WTC11 (cell line): Measurements from ENCODE around the gene CLCA1. TPM values are rescaled to one million over a fixed set of nuclear protein-coding genes. Genes with fewer than 3 reads are reported as not detected.

Experiments used
- ATAC-seq: fragments of 200-7000 bp; cut with Tn5 transposase; 2 replicates; pipeline ENCODE4 v1.10.0; 2021; ENCODE audit warnings: mild to moderate bottlenecking, moderate library complexity
- CTCF ChIA-PET: fragments of 300-600 bp; sonication (Branson Sonifier 250); formaldehyde crosslinking; loops from one replicate; lab custom pipeline; 2021; ENCODE audit warnings: antibody characterized with exemption; lab: Charles Lee
- POLR2A ChIA-PET: fragments of 350-600 bp; sonication (Branson Sonifier 250); formaldehyde crosslinking; loops from one replicate; lab custom pipeline; 2021; ENCODE audit warnings: antibody characterized with exemption; lab: Charles Lee
- DNase-seq: peaks from one replicate; pipeline ENCODE4 v3.0.0; 2021; ENCODE audit warnings: low spot score
- H3K27ac Mint-ChIP-seq: 2 replicates; pipeline ENCODE4 v1.8.0; 2021; ENCODE audit warnings: mixed read lengths
- H3K27me3 Mint-ChIP-seq: 2 replicates; pipeline ENCODE4 v1.8.0; 2021; ENCODE audit warnings: low read depth, mild to moderate bottlenecking, moderate library complexity, mixed read lengths
- H3K36me3 Mint-ChIP-seq: 2 replicates; pipeline ENCODE4 v1.8.0; 2021; ENCODE audit warnings: mixed read lengths
- H3K4me1 Mint-ChIP-seq: 2 replicates; pipeline ENCODE4 v1.8.0; 2022; ENCODE audit warnings: mixed read lengths
- H3K4me3 Mint-ChIP-seq: 2 replicates; pipeline ENCODE4 v1.8.0; 2021; ENCODE audit warnings: mild to moderate bottlenecking, moderate library complexity, mixed read lengths
- H3K9me3 Mint-ChIP-seq: 2 replicates; pipeline ENCODE4 v1.8.0; 2021; ENCODE audit warnings: mixed read lengths
- ATF3 ChIP-seq: sonication (generic); formaldehyde crosslinking; conservative IDR thresholded peaks from 2 replicates; pipeline ENCODE4 v1.8.1; 2022; ENCODE audit warnings: mild to moderate bottlenecking, missing genetic modification reagents
- ATF6 ChIP-seq: sonication (generic); formaldehyde crosslinking; IDR thresholded peaks from 2 replicates; pipeline ENCODE4 v1.8.1; 2023; ENCODE audit warnings: mild to moderate bottlenecking, missing genetic modification reagents
- E2F1 ChIP-seq: sonication (generic); formaldehyde crosslinking; IDR thresholded peaks from 2 replicates; pipeline ENCODE4 v1.8.0; 2022; ENCODE audit warnings: mild to moderate bottlenecking, missing genetic modification reagents
- E2F5 ChIP-seq: sonication (generic); formaldehyde crosslinking; IDR thresholded peaks from 2 replicates; pipeline ENCODE4 v1.8.1; 2022; ENCODE audit warnings: mild to moderate bottlenecking, moderate library complexity, missing genetic modification reagents
- ESRRA ChIP-seq: sonication (generic); formaldehyde crosslinking; IDR thresholded peaks from 2 replicates; pipeline ENCODE4 v1.8.1; 2022; ENCODE audit warnings: mild to moderate bottlenecking, missing genetic modification reagents, borderline replicate concordance
- ETV6 ChIP-seq: sonication (generic); formaldehyde crosslinking; IDR thresholded peaks from 2 replicates; pipeline ENCODE4 v1.8.1; 2022; ENCODE audit warnings: mild to moderate bottlenecking, missing genetic modification reagents
- FOXK1 ChIP-seq: sonication (generic); formaldehyde crosslinking; IDR thresholded peaks from 2 replicates; pipeline ENCODE4 v1.8.0; 2022; ENCODE audit warnings: mild to moderate bottlenecking, moderate library complexity, missing genetic modification reagents
- FOXP1 ChIP-seq: sonication (generic); formaldehyde crosslinking; IDR thresholded peaks from 2 replicates; pipeline ENCODE4 v1.8.0; 2022; ENCODE audit warnings: missing genetic modification reagents, mild to moderate bottlenecking, moderate library complexity, borderline replicate concordance
- GABPB1 ChIP-seq: sonication (generic); formaldehyde crosslinking; IDR thresholded peaks from 2 replicates; pipeline ENCODE4 v1.8.1; 2023; ENCODE audit warnings: mild to moderate bottlenecking, missing genetic modification reagents
- JUN ChIP-seq: sonication (generic); formaldehyde crosslinking; IDR thresholded peaks from 2 replicates; pipeline ENCODE4 v1.8.0; 2023; ENCODE audit warnings: mild to moderate bottlenecking, missing genetic modification reagents
- MXD4 ChIP-seq: fragments of 250-450 bp; sonication (Bioruptor Pico); IDR thresholded peaks from 2 replicates; pipeline ENCODE4 v1.8.0; 2021; ENCODE audit warnings: mild to moderate bottlenecking, moderate library complexity, borderline replicate concordance
- OVOL2 ChIP-seq: fragments of 250-450 bp; sonication (Bioruptor Pico); IDR thresholded peaks from 2 replicates; pipeline ENCODE4 v1.9.0; 2021; ENCODE audit warnings: mild to moderate bottlenecking, borderline replicate concordance
- PREB ChIP-seq: sonication (generic); formaldehyde crosslinking; IDR thresholded peaks from 2 replicates; pipeline ENCODE4 v1.8.1; 2022; ENCODE audit warnings: mild to moderate bottlenecking, missing genetic modification reagents, moderate library complexity, borderline replicate concordance
- PRRX2 ChIP-seq: fragments of 250-450 bp; sonication (Bioruptor Pico); IDR thresholded peaks from 2 replicates; pipeline ENCODE4 v1.8.0; 2021; ENCODE audit warnings: mild to moderate bottlenecking
- TP53 ChIP-seq: sonication (generic); formaldehyde crosslinking; IDR thresholded peaks from 2 replicates; pipeline ENCODE4 v1.8.1; 2023; ENCODE audit warnings: mild to moderate bottlenecking, missing genetic modification reagents
- ZNF219 ChIP-seq: sonication (generic); formaldehyde crosslinking; IDR thresholded peaks from 2 replicates; pipeline ENCODE4 v1.8.0; 2023; ENCODE audit warnings: missing genetic modification reagents, mild to moderate bottlenecking, borderline replicate concordance
- ZNF281 ChIP-seq: sonication (generic); formaldehyde crosslinking; IDR thresholded peaks from 2 replicates; pipeline ENCODE4 v1.8.0; 2023; ENCODE audit warnings: mild to moderate bottlenecking, missing genetic modification reagents
- ZNF416 ChIP-seq: fragments of 250-450 bp; sonication (Bioruptor Pico); IDR thresholded peaks from 2 replicates; pipeline ENCODE4 v1.9.0; 2021; ENCODE audit warnings: mild to moderate bottlenecking, inconsistent platforms
- ZNF532 ChIP-seq: fragments of 250-450 bp; sonication (Bioruptor Pico); IDR thresholded peaks from 2 replicates; pipeline ENCODE4 v1.9.0; 2021; ENCODE audit warnings: mild to moderate bottlenecking, borderline replicate concordance
- total RNA-seq: library from RNA; stranded (reverse); gene quantifications from 3 replicates; pipeline ENCODE4 v1.2.3, GENCODE V29; 2021

The CLCA1 gene
- total RNA-seq, 1 experiment from 2014 or later, result 0.11 TPM

- TF ChIP-seq ATF6 (CRISPR knock-in tag), result no peak
- TF ChIP-seq, all 79 proteins: peak for 0
- Mint-ChIP-seq H3K27ac (no peak overlapping the region), H3K9me3 (no peaks in the 10 kb centered on the region), H3K4me3 (no peak overlapping the region), H3K4me1 (no peaks in the 10 kb centered on the region), H3K36me3 (no peaks in the 10 kb centered on the region), H3K27me3 (no peaks in the 10 kb centered on the region)
- ChIA-PET CTCF (no interaction called here), POLR2A (no interaction called here)
- no peak for ATAC-seq
- DNase-seq, result no peak
Observed at GRCh38 chr1:86461482-86461881, 7.2 kb upstream of the CLCA1 start.

GRCh38 chr1:86464819-86465218 is 3.9 kb upstream of the CLCA1 start:
- CTCF ChIA-PET, result no interaction called here
- POLR2A ChIA-PET, result no interaction called here
- Mint-ChIP-seq H3K27ac (no peak overlapping the region), H3K9me3 (no peaks in the 10 kb centered on the region), H3K36me3 (no peaks in the 10 kb centered on the region), H3K4me3 (no peak overlapping the region), H3K4me1 (no peaks in the 10 kb centered on the region), H3K27me3 (no peaks in the 10 kb centered on the region)
- DNase-seq (no peak), ATAC-seq (no peak)
- no peak for TF ChIP-seq E2F1 (CRISPR knock-in tag)
- no peak for TF ChIP-seq FOXP1 (CRISPR knock-in tag)
- no peak for TF ChIP-seq ESRRA (CRISPR knock-in tag)
- TF ChIP-seq ZNF416 (CRISPR knock-in tag), result no peak
- no peak for TF ChIP-seq PRRX2 (CRISPR knock-in tag)
- no peak for TF ChIP-seq ATF3 (CRISPR knock-in tag)
- TF ChIP-seq ZNF281 (CRISPR knock-in tag), result no peak
- no peak for TF ChIP-seq JUN (CRISPR knock-in tag)
- no peak for TF ChIP-seq ZNF532 (CRISPR knock-in tag)
- TF ChIP-seq ETV6, result no peak
- no peak for TF ChIP-seq MXD4 (CRISPR knock-in tag)
- TF ChIP-seq PREB (CRISPR knock-in tag), result no peak
- no peak for TF ChIP-seq ZNF219 (CRISPR knock-in tag)
- no peak for TF ChIP-seq FOXK1 (CRISPR knock-in tag)
- no peak for TF ChIP-seq GABPB1
- no peak for TF ChIP-seq E2F5 (CRISPR knock-in tag)
- TF ChIP-seq TP53 (CRISPR knock-in tag), result no peak
- TF ChIP-seq OVOL2 (CRISPR knock-in tag), result no peak
